Endothelial cell of umbilical vein (primary cell): Measurements from ENCODE around the gene NKG7. TPM values are rescaled to one million over a fixed set of nuclear protein-coding genes. Genes with fewer than 3 reads are reported as not detected.

Experiments used
- BruUV-seq: library from RNA; stranded (reverse); fragments of 400-500 nt; replicated peaks from 2 replicates; lab custom pipeline; 2021; lab: Mats Ljungman, UMichigan
- CTCF ChIA-PET: fragments of 300-600, 350-600 bp; sonication (Branson Sonifier 250); formaldehyde crosslinking; loops from one replicate; lab custom pipeline; 2021; ENCODE audit warnings: antibody characterized with exemption, inconsistent platforms; lab: Charles Lee
- POLR2A ChIA-PET: fragments of 300-600, 350-600 bp; sonication (Branson Sonifier 250); formaldehyde crosslinking; loops from one replicate; lab custom pipeline; 2021; ENCODE audit warnings: antibody characterized with exemption, inconsistent platforms; lab: Charles Lee
- DNase-seq: peaks from one replicate; pipeline ENCODE4 v3.0.0-alpha.2; 2011; ENCODE audit warnings: low read depth, low spot score
- FAIRE-seq: peaks from 2 replicates; lab custom pipeline; 2011; peaks lifted over from hg19 to GRCh38; lab: Jason Lieb, UNC
- H2AFZ ChIP-seq: 2 replicates; pipeline ENCODE4 v1.6.0; 2012; ENCODE audit warnings: low read depth, low read length, control low read depth, inconsistent platforms
- H3K27ac ChIP-seq: 2 replicates; pipeline ENCODE4 v1.5.1; 2011; ENCODE audit warnings: low read depth, mild to moderate bottlenecking, control low read depth, low read length, moderate library complexity; ENCODE audit not compliant: insufficient read depth
- H3K27me3 ChIP-seq, 2 experiments: 2 replicates each; pipeline versions ENCODE4 v1.6.0 to v1.6.1; 2011; ENCODE audit warnings: low read length in 2 of 2, mixed read lengths in 1 of 2; ENCODE audit not compliant: control insufficient read depth in 2 of 2, insufficient read depth in 2 of 2
- H3K36me3 ChIP-seq, 2 experiments: 2 replicates in 1 of 2; 3 replicates in 1 of 2; pipeline ENCODE4 v1.5.1; 2011; ENCODE audit warnings: low read length in 2 of 2, mild to moderate bottlenecking in 1 of 2, moderate library complexity in 1 of 2; ENCODE audit not compliant: control insufficient read depth in 2 of 2, insufficient read depth in 2 of 2; ENCODE audit errors: extremely low read depth in 1 of 2
- H3K4me1 ChIP-seq: 3 replicates; pipeline ENCODE4 v1.5.1; 2011; ENCODE audit warnings: mild to moderate bottlenecking, low read length; ENCODE audit not compliant: control insufficient read depth, insufficient read depth; ENCODE audit errors: extremely low read depth
- H3K4me2 ChIP-seq: 2 replicates; pipeline ENCODE4 v1.6.1; 2011; ENCODE audit warnings: low read length, control low read depth, mixed read lengths; ENCODE audit not compliant: insufficient read depth
- H3K4me3 ChIP-seq, 3 experiments: fragments of 200-600 bp in 1 of 3; sonication (generic), shearing (Covaris generic) in 1 of 3; replicated peaks in 1 of 3; 2 replicates each; pipeline ENCODE4 v1.5.1; 2011 to 2016; ENCODE audit warnings: control low read depth in 3 of 3, low read length in 3 of 3, mild to moderate bottlenecking in 2 of 3, inconsistent platforms in 1 of 3, low read depth in 1 of 3, moderate library complexity in 1 of 3; ENCODE audit not compliant: insufficient read depth in 1 of 3
- H3K79me2 ChIP-seq: 2 replicates; pipeline ENCODE4 v1.6.0; 2012; ENCODE audit warnings: low read length, inconsistent platforms; ENCODE audit not compliant: control insufficient read depth, insufficient read depth
- H3K9ac ChIP-seq: replicated peaks from 2 replicates; pipeline ENCODE3; 2011; ENCODE audit warnings: low read length, control low read depth; ENCODE audit not compliant: insufficient read depth; ENCODE audit errors: extremely low read depth
- H3K9me1 ChIP-seq: replicated peaks from 3 replicates; pipeline ENCODE4 v1.6.0; 2011; ENCODE audit warnings: mild to moderate bottlenecking, low read length; ENCODE audit not compliant: control insufficient read depth, insufficient read depth; ENCODE audit errors: extremely low read depth
- H3K9me3 ChIP-seq: replicated peaks from 2 replicates; pipeline ENCODE4 v1.5.1; 2012; ENCODE audit warnings: low read length, inconsistent platforms; ENCODE audit not compliant: control insufficient read depth, insufficient read depth
- H4K20me1 ChIP-seq: replicated peaks from 2 replicates; pipeline ENCODE3; 2011; ENCODE audit warnings: mild to moderate bottlenecking, low read length; ENCODE audit not compliant: control insufficient read depth, insufficient read depth; ENCODE audit errors: extremely low read depth
- EZH2 ChIP-seq: IDR thresholded peaks from 2 replicates; pipeline ENCODE4 v1.6.1; 2012; ENCODE audit warnings: borderline replicate concordance, low read depth, mild to moderate bottlenecking, moderate library complexity, low read length, inconsistent platforms; ENCODE audit not compliant: severe bottlenecking
- FOS ChIP-seq: IDR thresholded peaks from 2 replicates; pipeline ENCODE4 v1.6.1; 2011; ENCODE audit warnings: mild to moderate bottlenecking, low read length, moderate library complexity, borderline replicate concordance; ENCODE audit not compliant: insufficient read depth
- GATA2 ChIP-seq: IDR thresholded peaks from 2 replicates; pipeline ENCODE4 v1.7.0; 2011; ENCODE audit warnings: low read depth, mild to moderate bottlenecking, moderate library complexity, mixed read lengths, low read length; ENCODE audit not compliant: insufficient read length, insufficient read depth
- MYC ChIP-seq: IDR thresholded peaks from one replicate; pipeline ENCODE4 v1.6.1; 2011; ENCODE audit warnings: mild to moderate bottlenecking, low read depth, low read length
- POLR2A ChIP-seq: IDR thresholded peaks from 2 replicates; pipeline ENCODE4 v1.6.1; 2012; ENCODE audit warnings: low read depth, mild to moderate bottlenecking, control low read depth, low read length
- POLR2AphosphoS5 ChIP-seq: IDR thresholded peaks from 2 replicates; pipeline ENCODE4 v1.6.1; 2012; ENCODE audit warnings: low read depth, mild to moderate bottlenecking, control low read depth, low read length, moderate library complexity; ENCODE audit not compliant: insufficient read depth
- dilution Hi-C: fragments of 300-500 bp; cut with MboI; formaldehyde crosslinking; loops from one replicate; pipeline ENCODE4 v1.15.0; 2019; ENCODE audit warnings: low sequenced_read_pairs; ENCODE audit not compliant: extremely low pct_ligation_motif_present
- intact Hi-C: fragments of 100-400 bp; cut with micrococcal nuclease; formaldehyde crosslinking; loops from one replicate; pipeline ENCODE4 v1.10.0; 2022
- polyA plus RNA-seq, 4 experiments: library from polyadenylated mRNA; depleted of rRNA in 3 of 4; stranded (reverse) in 3 of 4; unstranded in 1 of 4; fragments of >200 nt; gene quantifications; 2 replicates each; pipeline versions ENCODE4 v1.2.1 to v1.2.3, GENCODE V29; 2011 to 2012; ENCODE audit warnings: missing spikeins in 1 of 4
- total RNA-seq: library from RNA; stranded (reverse); gene quantifications from 2 replicates; pipeline ENCODE4 v1.2.3, GENCODE V29; 2021
- TF ChIP-seq, protein P1 (sequence below): IDR thresholded peaks from 2 replicates; pipeline ENCODE4 v1.6.1; 2011; ENCODE audit not compliant: insufficient read depth, insufficient read length

The NKG7 gene
- total and polyA plus RNA-seq, 2 donors (not counting 3 experiments of a cell fraction or from before 2014, with no cell fraction given): not detected

- Histone ChIP-seq H3K27ac (peak overlapping the region; percentile 18), H3K4me1 (peaks cover 18% of the 10 kb centered on the region), H3K4me2 (peak overlapping the region; percentile 75), H3K4me3 (peak overlapping the region; percentile 40 to 87 (median 63)), H3K9ac (peak overlapping the region; percentile 89), H3K27me3 (no peaks in the 10 kb centered on the region), H2AFZ (peak overlapping the region; percentile 23), H4K20me1 (no peaks in the 10 kb centered on the region), H3K36me3 (no peaks in the 10 kb centered on the region), H3K79me2 (peaks cover 5% of the 10 kb centered on the region), H3K9me3 (no peaks in the 10 kb centered on the region), H3K9me1 (no peaks in the 10 kb centered on the region)
- ChIA-PET CTCF (interaction anchor here (1.0 to 3.6 kb wide), 3 partner anchors 27 to 295 kb away, joined by 3 to 27 read pairs (median 6); no protein-coding TSS in a partner anchor), POLR2A (interaction anchor here (0.6 to 1.7 kb wide), 3 partner anchors 27 to 290 kb away, joined by 3 to 8 read pairs (median 4); no protein-coding TSS in a partner anchor)
- DNase-seq: peak; percentile 97
- peak; percentile 98 for FAIRE-seq
- dilution Hi-C loops: no loop called here
- no TSS peak for BruUV-seq
- no peak for TF ChIP-seq GATA2
- no peak for TF ChIP-seq FOS
- peak; percentile 89 for TF ChIP-seq POLR2A
- TF ChIP-seq, protein P1, sequence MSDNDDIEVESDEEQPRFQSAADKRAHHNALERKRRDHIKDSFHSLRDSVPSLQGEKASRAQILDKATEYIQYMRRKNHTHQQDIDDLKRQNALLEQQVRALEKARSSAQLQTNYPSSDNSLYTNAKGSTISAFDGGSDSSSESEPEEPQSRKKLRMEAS: no peak
- no peak for TF ChIP-seq MYC
- no peak for TF ChIP-seq EZH2
- peak; percentile 42 for TF ChIP-seq POLR2AphosphoS5
- intact Hi-C loops: loop anchor here (1.0 to 5.0 kb wide), 6 partner anchors 27 to 323 kb away; partner anchors contain the start of gene CTU1
Observed at GRCh38 chr19:51366389-51367254, 5.8 kb downstream of the NKG7 start.
